Measurements from ENCODE around the gene JAZF1. TPM values are rescaled to one million over a fixed set of nuclear protein-coding genes. Genes with fewer than 3 reads are reported as not detected.
"Not testable (repeated sequence)": the region's sequence is repeated elsewhere in the genome, so short reads cannot be mapped to it uniquely, and the experiment has no call there.

JAZF1 gene
- total and polyA plus RNA-seq, 9 donors = 10.4 to 36.0 (median 19.9) TPM

GRCh38 chr7:27861747-27862146 is 318.8 kb downstream of the JAZF1 start:
- Histone ChIP-seq H3K36me3 (no peaks in the 10 kb centered on the region), H3K27ac (no peak overlapping the region), H3K4me1 (ENCODE audit: insufficient read depth) (no peaks in the 10 kb centered on the region), H3K27me3 (no peaks in the 10 kb centered on the region), H3K4me3 (no peak overlapping the region), H3K9me3 (no peaks in the 10 kb centered on the region)
- no peak for TF ChIP-seq POLR2A (IDR thresholded peaks at IDR 0.05)
- TF ChIP-seq CTCF (IDR thresholded peaks at IDR 0.05) = no peak
- TF ChIP-seq EP300 (IDR thresholded peaks at IDR 0.05) = no peak
- WGBS, 3 donors = 16 to 32% (median 32%) methylated on average over 3 of the region's 3 CpGs
- DNase-seq = no peak
- intact Hi-C loops (cut with DNase I) = no loop called here

- Histone ChIP-seq H3K9me3 (no peaks in the 10 kb centered on the region), H3K36me3 (no peaks in the 10 kb centered on the region), H3K27ac (no peak overlapping the region), H3K4me1 (ENCODE audit: insufficient read depth) (no peaks in the 10 kb centered on the region), H3K4me3 (no peak overlapping the region), H3K27me3 (no peaks in the 10 kb centered on the region)
- no peak for TF ChIP-seq EP300 (IDR thresholded peaks at IDR 0.05)
- TF ChIP-seq CTCF (IDR thresholded peaks at IDR 0.05) = no peak
- no peak for TF ChIP-seq POLR2A (IDR thresholded peaks at IDR 0.05)
- 91 to 95% (median 92%) methylated on average over 6 of the region's 6 CpGs for WGBS, 3 donors
- intact Hi-C loops (cut with DNase I) = no loop called here
- no peak for DNase-seq
These were observed 319.8 kb downstream of the JAZF1 start for GRCh38 chr7:27860800-27861199.

GRCh38 chr7:27856703-27857485 is 323.7 kb downstream of the JAZF1 start:
- H3K27ac ChIP-seq; intact Hi-C loops (cut with DNase I); H3K4me3 ChIP-seq; DNase-seq; H3K36me3 ChIP-seq; H3K27me3 ChIP-seq; H3K9me3 ChIP-seq; H3K4me1 ChIP-seq (ENCODE audit: insufficient read depth): not testable (repeated sequence)
- 95 to 98% (median 96%) methylated on average over 17 to 28 of the region's 28 CpGs for WGBS, 3 donors

- Histone ChIP-seq H3K4me1 (ENCODE audit: insufficient read depth) (no peaks in the 10 kb centered on the region), H3K27ac (no peak overlapping the region), H3K4me3 (no peak overlapping the region), H3K36me3 (no peaks in the 10 kb centered on the region), H3K27me3 (no peaks in the 10 kb centered on the region), H3K9me3 (no peaks in the 10 kb centered on the region)
- 92 to 95% (median 95%) methylated on average over 5 of the region's 5 CpGs for WGBS, 3 donors
- intact Hi-C loops (cut with DNase I) = no loop called here
- DNase-seq = no peak
- TF ChIP-seq CTCF (IDR thresholded peaks at IDR 0.05) (no peak), EP300 (IDR thresholded peaks at IDR 0.05) (no peak), POLR2A (IDR thresholded peaks at IDR 0.05) (no peak)
These were observed 330.1 kb downstream of the JAZF1 start for GRCh38 chr7:27850531-27850930.

- Histone ChIP-seq H3K4me3 (no peak overlapping the region), H3K27me3 (no peaks in the 10 kb centered on the region), H3K4me1 (ENCODE audit: insufficient read depth) (peaks cover 4% of the 10 kb centered on the region), H3K36me3 (no peaks in the 10 kb centered on the region), H3K9me3 (no peaks in the 10 kb centered on the region), H3K27ac (no peak overlapping the region)
- 93 to 100% (median 97%) methylated on average over 3 of the region's 3 CpGs for WGBS, 3 donors
- DNase-seq = no peak
- no peak for TF ChIP-seq CTCF (IDR thresholded peaks at IDR 0.05)
- intact Hi-C loops (cut with DNase I) = no loop called here
These were observed 334.2 kb downstream of the JAZF1 start for GRCh38 chr7:27846388-27846787.
